Measurements from ENCODE around the gene RAD23A. TPM values are rescaled to one million over a fixed set of nuclear protein-coding genes. Genes with fewer than 3 reads are reported as not detected.

Gene RAD23A
- total and polyA plus RNA-seq, 9 of the 15 experiments (the other 6 are each of a cell fraction or from before 2014, with no cell fraction given), result 9.5 to 181 (median 101) TPM

DNA sequence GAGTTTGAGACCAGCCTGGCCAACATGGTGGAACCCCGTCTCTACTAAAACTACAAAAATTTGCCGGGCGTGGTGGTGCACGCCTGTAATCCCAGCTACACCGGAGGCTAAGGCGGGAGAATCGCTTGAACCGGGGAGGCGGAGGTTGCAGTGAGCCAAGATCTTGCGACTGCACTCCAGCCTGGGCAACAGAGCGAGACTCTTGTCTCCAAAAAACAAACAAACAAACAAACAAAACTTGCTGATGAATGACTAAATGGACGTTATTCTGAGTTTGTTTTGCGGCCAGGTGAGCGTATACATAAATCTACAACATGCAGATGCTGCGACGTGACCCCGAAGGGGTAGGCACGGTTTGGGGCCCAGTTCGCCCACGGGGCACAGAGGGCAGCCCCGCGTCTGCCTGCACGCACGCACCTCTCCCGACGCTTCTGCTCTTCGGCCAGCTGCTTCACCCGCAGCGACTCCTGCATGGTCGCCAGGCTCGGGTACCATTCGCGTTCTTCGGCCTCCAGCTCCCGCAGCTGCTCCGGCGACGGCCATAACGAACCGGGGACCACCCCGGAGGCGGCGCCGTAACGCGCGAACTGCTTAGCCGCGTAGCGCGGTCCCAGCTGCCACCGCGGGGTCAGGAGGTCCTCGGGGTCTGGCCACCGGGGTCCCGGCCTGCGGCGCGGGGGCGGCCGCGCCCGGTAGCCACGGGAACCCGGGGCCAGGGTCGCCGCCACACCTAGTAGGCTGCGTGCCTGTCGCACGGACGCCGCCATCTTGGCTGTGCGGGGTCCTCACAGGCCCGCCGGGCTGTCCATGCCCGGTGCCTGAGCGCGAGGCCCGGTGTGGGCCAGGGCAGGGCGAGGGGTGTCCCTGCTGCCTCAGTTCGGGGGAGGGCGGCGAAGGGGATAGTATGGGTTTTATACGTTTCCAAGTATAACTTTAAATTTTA lies 11.1 kb downstream of the RAD23A start, which contains the start of gene GADD45GIP1 (continued):
- TF ChIP-seq, protein P1, sequence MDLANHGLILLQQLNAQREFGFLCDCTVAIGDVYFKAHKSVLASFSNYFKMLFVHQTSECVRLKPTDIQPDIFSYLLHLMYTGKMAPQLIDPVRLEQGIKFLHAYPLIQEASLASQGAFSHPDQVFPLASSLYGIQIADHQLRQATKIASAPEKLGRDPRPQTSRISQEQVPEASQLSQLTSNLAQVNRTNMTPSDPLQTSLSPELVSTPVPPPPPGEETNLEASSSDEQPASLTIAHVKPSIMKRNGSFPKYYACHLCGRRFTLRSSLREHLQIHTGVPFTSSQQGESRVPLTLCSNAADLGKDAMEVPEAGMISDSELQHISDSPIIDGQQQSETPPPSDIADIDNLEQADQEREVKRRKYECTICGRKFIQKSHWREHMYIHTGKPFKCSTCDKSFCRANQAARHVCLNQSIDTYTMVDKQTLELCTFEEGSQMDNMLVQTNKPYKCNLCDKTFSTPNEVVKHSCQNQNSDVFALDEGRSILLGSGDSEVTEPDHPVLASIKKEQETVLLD (IDR thresholded peaks at IDR 0.05), result no peak
- no peak for TF ChIP-seq MYBL2 (IDR thresholded peaks at IDR 0.05; ENCODE audit: low read depth)
- no peak for TF ChIP-seq MYBL2 (CRISPR knock-in tag; IDR thresholded peaks at IDR 0.05; ENCODE audit: borderline replicate concordance)
- no peak for TF ChIP-seq ZFP1 (CRISPR knock-in tag; IDR thresholded peaks at IDR 0.05)
- peak; percentile 96 for TF ChIP-seq RBFOX2 (IDR thresholded peaks at IDR 0.05; ENCODE audit: low read depth, low read length)
- TF ChIP-seq LARP7 (IDR thresholded peaks at IDR 0.05), result no peak
- TF ChIP-seq, protein P2, sequence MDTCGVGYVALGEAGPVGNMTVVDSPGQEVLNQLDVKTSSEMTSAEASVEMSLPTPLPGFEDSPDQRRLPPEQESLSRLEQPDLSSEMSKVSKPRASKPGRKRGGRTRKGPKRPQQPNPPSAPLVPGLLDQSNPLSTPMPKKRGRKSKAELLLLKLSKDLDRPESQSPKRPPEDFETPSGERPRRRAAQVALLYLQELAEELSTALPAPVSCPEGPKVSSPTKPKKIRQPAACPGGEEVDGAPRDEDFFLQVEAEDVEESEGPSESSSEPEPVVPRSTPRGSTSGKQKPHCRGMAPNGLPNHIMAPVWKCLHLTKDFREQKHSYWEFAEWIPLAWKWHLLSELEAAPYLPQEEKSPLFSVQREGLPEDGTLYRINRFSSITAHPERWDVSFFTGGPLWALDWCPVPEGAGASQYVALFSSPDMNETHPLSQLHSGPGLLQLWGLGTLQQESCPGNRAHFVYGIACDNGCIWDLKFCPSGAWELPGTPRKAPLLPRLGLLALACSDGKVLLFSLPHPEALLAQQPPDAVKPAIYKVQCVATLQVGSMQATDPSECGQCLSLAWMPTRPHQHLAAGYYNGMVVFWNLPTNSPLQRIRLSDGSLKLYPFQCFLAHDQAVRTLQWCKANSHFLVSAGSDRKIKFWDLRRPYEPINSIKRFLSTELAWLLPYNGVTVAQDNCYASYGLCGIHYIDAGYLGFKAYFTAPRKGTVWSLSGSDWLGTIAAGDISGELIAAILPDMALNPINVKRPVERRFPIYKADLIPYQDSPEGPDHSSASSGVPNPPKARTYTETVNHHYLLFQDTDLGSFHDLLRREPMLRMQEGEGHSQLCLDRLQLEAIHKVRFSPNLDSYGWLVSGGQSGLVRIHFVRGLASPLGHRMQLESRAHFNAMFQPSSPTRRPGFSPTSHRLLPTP (IDR thresholded peaks at IDR 0.05; ENCODE audit: borderline replicate concordance, extremely low read depth, insufficient read length), result no peak
- TF ChIP-seq, protein P3, sequence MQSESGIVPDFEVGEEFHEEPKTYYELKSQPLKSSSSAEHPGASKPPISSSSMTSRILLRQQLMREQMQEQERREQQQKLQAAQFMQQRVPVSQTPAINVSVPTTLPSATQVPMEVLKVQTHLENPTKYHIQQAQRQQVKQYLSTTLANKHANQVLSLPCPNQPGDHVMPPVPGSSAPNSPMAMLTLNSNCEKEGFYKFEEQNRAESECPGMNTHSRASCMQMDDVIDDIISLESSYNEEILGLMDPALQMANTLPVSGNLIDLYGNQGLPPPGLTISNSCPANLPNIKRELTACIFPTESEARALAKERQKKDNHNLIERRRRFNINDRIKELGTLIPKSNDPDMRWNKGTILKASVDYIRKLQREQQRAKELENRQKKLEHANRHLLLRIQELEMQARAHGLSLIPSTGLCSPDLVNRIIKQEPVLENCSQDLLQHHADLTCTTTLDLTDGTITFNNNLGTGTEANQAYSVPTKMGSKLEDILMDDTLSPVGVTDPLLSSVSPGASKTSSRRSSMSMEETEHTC (IDR thresholded peaks at IDR 0.05), result 0 out of 2 replicates have a peak, but pooled peaks have one; percentile 14
- TF ChIP-seq SREBF1 (IDR thresholded peaks at IDR 0.05; ENCODE audit: borderline replicate concordance, low read depth, low read length), result no peak
- TF ChIP-seq PPARD (CRISPR knock-in tag; IDR thresholded peaks at IDR 0.05), result no peak
- no peak for TF ChIP-seq PCBP2 (IDR thresholded peaks at IDR 0.05; ENCODE audit: low read depth, low read length, poor library complexity, severe bottlenecking)
- TF ChIP-seq, protein P4, sequence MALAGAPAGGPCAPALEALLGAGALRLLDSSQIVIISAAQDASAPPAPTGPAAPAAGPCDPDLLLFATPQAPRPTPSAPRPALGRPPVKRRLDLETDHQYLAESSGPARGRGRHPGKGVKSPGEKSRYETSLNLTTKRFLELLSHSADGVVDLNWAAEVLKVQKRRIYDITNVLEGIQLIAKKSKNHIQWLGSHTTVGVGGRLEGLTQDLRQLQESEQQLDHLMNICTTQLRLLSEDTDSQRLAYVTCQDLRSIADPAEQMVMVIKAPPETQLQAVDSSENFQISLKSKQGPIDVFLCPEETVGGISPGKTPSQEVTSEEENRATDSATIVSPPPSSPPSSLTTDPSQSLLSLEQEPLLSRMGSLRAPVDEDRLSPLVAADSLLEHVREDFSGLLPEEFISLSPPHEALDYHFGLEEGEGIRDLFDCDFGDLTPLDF (CRISPR knock-in tag; IDR thresholded peaks at IDR 0.05), result no peak
- peak; percentile 62 for TF ChIP-seq ZNF316 (IDR thresholded peaks at IDR 0.05)
- TF ChIP-seq BRD9 (IDR thresholded peaks at IDR 0.05; ENCODE audit: low read depth, partially characterized antibody), result no peak
- TF ChIP-seq GABPB2 (CRISPR knock-in tag; conservative IDR thresholded peaks at IDR 0.05), result no peak
- TF ChIP-seq SNRNP70 (optimal IDR thresholded peaks at IDR 0.05; ENCODE audit: low read depth, low read length), result no peak
- 0 out of 2 replicates have a peak, but pooled peaks have one; percentile 31 for TF ChIP-seq NFIC (IDR thresholded peaks at IDR 0.05)
- TF ChIP-seq, protein P5, sequence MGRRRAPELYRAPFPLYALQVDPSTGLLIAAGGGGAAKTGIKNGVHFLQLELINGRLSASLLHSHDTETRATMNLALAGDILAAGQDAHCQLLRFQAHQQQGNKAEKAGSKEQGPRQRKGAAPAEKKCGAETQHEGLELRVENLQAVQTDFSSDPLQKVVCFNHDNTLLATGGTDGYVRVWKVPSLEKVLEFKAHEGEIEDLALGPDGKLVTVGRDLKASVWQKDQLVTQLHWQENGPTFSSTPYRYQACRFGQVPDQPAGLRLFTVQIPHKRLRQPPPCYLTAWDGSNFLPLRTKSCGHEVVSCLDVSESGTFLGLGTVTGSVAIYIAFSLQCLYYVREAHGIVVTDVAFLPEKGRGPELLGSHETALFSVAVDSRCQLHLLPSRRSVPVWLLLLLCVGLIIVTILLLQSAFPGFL (CRISPR knock-in tag; IDR thresholded peaks at IDR 0.05), result no peak
- no peak for TF ChIP-seq NCOR1 (IDR thresholded peaks at IDR 0.05)

All from K562 (cell line).